ENCODE measurements around the gene CHN1.

CHN1 gene

GRCh38 chr2:174992886-174993285 is 12.3 kb downstream of the CHN1 start:
- no peak for TF ChIP-seq CTCF (conservative IDR thresholded peaks at IDR 0.05; ENCODE audit: low read length)
- DNase-seq (ENCODE audit: low read depth): no peak
- H3K4me3 ChIP-seq (ENCODE audit: low read length): no peak overlapping the region

GRCh38 chr2:174985614-174986013 is 19.6 kb downstream of the CHN1 start:
- TF ChIP-seq CTCF (conservative IDR thresholded peaks at IDR 0.05; ENCODE audit: low read length): peak; percentile 73
- no peak overlapping the region for H3K4me3 ChIP-seq (ENCODE audit: low read length)
- peak; percentile 60 for DNase-seq (ENCODE audit: low read depth)

- DNase-seq (ENCODE audit: low read depth): no peak
- H3K4me3 ChIP-seq (ENCODE audit: low read length): no peak overlapping the region
- TF ChIP-seq CTCF (conservative IDR thresholded peaks at IDR 0.05; ENCODE audit: low read length): no peak
Measured at GRCh38 chr2:174984561-174984960, 20.6 kb downstream of the CHN1 start.

GRCh38 chr2:174981331-174981730 is 23.9 kb downstream of the CHN1 start:
- peak; percentile 53 for DNase-seq (ENCODE audit: low read depth)
- H3K4me3 ChIP-seq (ENCODE audit: low read length): no peak overlapping the region
- TF ChIP-seq CTCF (conservative IDR thresholded peaks at IDR 0.05; ENCODE audit: low read length): no peak

- H3K4me3 ChIP-seq (ENCODE audit: low read length): no peak overlapping the region
- no peak for TF ChIP-seq CTCF (conservative IDR thresholded peaks at IDR 0.05; ENCODE audit: low read length)
- DNase-seq (ENCODE audit: low read depth): no peak
Measured at GRCh38 chr2:174979996-174980395, 25.2 kb downstream of the CHN1 start.

- H3K4me3 ChIP-seq (ENCODE audit: low read length): no peak overlapping the region
- DNase-seq (ENCODE audit: low read depth): no peak
- no peak for TF ChIP-seq CTCF (conservative IDR thresholded peaks at IDR 0.05; ENCODE audit: low read length)
Measured at GRCh38 chr2:174977364-174977763, 27.8 kb downstream of the CHN1 start.

- TF ChIP-seq CTCF (conservative IDR thresholded peaks at IDR 0.05; ENCODE audit: low read length): no peak
- H3K4me3 ChIP-seq (ENCODE audit: low read length): no peak overlapping the region
- no peak for DNase-seq (ENCODE audit: low read depth)
Measured at GRCh38 chr2:174974131-174974530, 31.1 kb downstream of the CHN1 start.
